WTC11 (cell line): Measurements from ENCODE around the gene INSL3.

Experiments used
- GTF2I ChIP-seq: fragments of 250-450 bp; sonication (Bioruptor Pico); conservative IDR thresholded peaks from 2 replicates; pipeline ENCODE4 v1.4.0; 2021; ENCODE audit warnings: mild to moderate bottlenecking
- JUN ChIP-seq: sonication (generic); formaldehyde crosslinking; IDR thresholded peaks from 2 replicates; pipeline ENCODE4 v1.8.0; 2023; ENCODE audit warnings: mild to moderate bottlenecking, missing genetic modification reagents
- NR3C1 ChIP-seq: sonication (generic); formaldehyde crosslinking; conservative IDR thresholded peaks from 2 replicates; pipeline ENCODE4 v1.8.1; 2023; ENCODE audit warnings: low read depth, mild to moderate bottlenecking, missing genetic modification reagents
- ZNF121 ChIP-seq: sonication (generic); formaldehyde crosslinking; IDR thresholded peaks from 2 replicates; pipeline ENCODE4 v1.8.0; 2023; ENCODE audit warnings: missing genetic modification reagents
- TF ChIP-seq, protein P1 (sequence below): fragments of 250-450 bp; sonication (Bioruptor Pico); conservative IDR thresholded peaks from 2 replicates; pipeline ENCODE4 v1.9.0; 2021; ENCODE audit warnings: mild to moderate bottlenecking
- TF ChIP-seq, protein P2 (sequence below): fragments of 200-600 bp; IDR thresholded peaks from 2 replicates; pipeline ENCODE4 v1.8.0; 2022; ENCODE audit warnings: antibody characterized with exemption
- TF ChIP-seq, protein P3 (sequence below): sonication (generic); formaldehyde crosslinking; IDR thresholded peaks from 2 replicates; pipeline ENCODE4 v1.8.0; 2023; ENCODE audit warnings: mild to moderate bottlenecking, missing genetic modification reagents
- TF ChIP-seq, protein P4 (sequence below): sonication (generic); formaldehyde crosslinking; IDR thresholded peaks from 2 replicates; pipeline ENCODE4 v1.8.0; 2022; ENCODE audit warnings: mild to moderate bottlenecking, missing genetic modification reagents
- TF ChIP-seq, protein P5 (sequence below): sonication (generic); formaldehyde crosslinking; IDR thresholded peaks from 2 replicates; pipeline ENCODE4 v1.8.0; 2022; ENCODE audit warnings: mild to moderate bottlenecking, missing genetic modification reagents
- TF ChIP-seq, protein P6 (sequence below): sonication (generic); formaldehyde crosslinking; IDR thresholded peaks from 2 replicates; pipeline ENCODE4 v1.8.1; 2022; ENCODE audit warnings: low read depth, mild to moderate bottlenecking, moderate library complexity, missing genetic modification reagents, borderline replicate concordance
- TF ChIP-seq, protein P7 (sequence below): sonication (generic); formaldehyde crosslinking; IDR thresholded peaks from 2 replicates; pipeline ENCODE4 v1.8.1; 2023; ENCODE audit warnings: mild to moderate bottlenecking, missing genetic modification reagents
- TF ChIP-seq, protein P8 (sequence below): sonication (generic); formaldehyde crosslinking; IDR thresholded peaks from 2 replicates; pipeline ENCODE4 v1.8.1; 2023; ENCODE audit warnings: mild to moderate bottlenecking, missing genetic modification reagents, borderline replicate concordance
- TF ChIP-seq, protein P9 (sequence below): sonication (generic); formaldehyde crosslinking; IDR thresholded peaks from 2 replicates; pipeline ENCODE4 v1.8.0; 2023; ENCODE audit warnings: missing genetic modification reagents, mild to moderate bottlenecking, borderline replicate concordance
- TF ChIP-seq, protein P10 (sequence below): sonication (generic); formaldehyde crosslinking; conservative IDR thresholded peaks from 2 replicates; pipeline ENCODE4 v1.8.1; 2022; ENCODE audit warnings: mild to moderate bottlenecking, missing genetic modification reagents

DNA sequence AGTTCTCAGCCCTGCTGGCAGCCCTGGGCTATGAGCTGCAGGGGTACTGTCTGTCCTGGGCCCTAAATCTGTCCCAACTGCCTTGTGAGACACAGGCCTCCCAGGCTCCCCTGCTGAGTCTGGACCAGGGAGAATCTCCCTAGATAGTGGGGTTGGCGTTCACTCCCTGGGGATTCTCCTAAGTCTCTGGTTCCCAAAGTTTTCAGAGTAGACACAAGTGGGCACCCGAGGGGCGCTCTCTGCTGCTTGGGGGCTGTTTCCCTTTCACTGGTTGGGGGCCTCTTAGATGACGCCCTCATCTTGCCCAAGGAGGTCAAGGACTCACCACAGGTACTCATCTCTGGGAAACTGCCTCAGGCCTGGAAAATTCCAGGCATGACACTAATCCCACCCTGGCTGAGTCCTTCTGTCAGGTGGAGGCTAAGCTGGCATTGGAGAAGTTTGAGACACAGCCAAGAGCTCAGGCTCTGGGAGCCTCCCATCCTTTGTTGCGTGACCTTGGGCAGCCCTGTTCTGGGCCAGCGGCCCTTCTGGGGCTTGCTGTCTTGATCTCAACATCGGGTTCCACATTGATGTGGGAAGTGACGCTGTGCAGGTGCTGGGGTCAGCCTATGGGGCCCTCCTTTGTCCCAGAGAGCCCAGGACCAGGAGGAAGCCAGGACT lies 42.3 kb upstream of the INSL3 start:
- TF ChIP-seq, protein P1, sequence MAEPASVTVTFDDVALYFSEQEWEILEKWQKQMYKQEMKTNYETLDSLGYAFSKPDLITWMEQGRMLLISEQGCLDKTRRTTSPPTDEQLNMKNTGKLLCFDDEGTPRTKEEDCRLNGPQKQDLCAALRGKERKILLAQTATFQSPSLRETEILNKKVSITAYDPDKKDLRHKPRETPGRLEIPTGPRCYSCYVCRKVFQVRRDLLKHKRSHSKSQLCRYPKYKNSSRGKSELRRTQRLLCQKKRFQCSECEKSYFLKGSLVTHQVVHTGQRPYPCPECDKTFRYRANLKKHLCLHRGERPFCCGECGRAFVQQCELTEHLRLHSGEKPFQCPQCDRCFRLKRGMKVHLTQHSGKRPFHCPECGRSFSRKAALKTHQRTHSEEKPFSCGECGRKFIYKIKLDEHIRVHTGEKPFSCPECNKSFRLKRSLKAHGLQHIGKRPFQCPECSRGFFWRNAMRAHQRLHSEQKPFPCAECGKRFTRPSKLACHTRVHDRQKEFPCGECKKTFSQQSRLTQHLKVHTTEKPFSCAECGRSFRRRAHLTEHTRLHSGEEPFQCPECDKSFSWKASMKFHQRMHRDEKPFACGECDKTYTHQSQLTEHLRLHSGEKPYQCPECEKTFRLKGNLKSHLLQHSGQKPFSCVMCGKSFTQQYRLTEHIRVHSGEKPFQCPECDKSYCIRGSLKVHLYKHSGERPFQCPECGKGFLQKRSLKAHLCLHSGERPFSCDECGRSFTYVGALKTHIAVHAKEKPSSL: no peak
- TF ChIP-seq, protein P2, sequence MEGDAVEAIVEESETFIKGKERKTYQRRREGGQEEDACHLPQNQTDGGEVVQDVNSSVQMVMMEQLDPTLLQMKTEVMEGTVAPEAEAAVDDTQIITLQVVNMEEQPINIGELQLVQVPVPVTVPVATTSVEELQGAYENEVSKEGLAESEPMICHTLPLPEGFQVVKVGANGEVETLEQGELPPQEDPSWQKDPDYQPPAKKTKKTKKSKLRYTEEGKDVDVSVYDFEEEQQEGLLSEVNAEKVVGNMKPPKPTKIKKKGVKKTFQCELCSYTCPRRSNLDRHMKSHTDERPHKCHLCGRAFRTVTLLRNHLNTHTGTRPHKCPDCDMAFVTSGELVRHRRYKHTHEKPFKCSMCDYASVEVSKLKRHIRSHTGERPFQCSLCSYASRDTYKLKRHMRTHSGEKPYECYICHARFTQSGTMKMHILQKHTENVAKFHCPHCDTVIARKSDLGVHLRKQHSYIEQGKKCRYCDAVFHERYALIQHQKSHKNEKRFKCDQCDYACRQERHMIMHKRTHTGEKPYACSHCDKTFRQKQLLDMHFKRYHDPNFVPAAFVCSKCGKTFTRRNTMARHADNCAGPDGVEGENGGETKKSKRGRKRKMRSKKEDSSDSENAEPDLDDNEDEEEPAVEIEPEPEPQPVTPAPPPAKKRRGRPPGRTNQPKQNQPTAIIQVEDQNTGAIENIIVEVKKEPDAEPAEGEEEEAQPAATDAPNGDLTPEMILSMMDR: no peak
- TF ChIP-seq, protein P3, sequence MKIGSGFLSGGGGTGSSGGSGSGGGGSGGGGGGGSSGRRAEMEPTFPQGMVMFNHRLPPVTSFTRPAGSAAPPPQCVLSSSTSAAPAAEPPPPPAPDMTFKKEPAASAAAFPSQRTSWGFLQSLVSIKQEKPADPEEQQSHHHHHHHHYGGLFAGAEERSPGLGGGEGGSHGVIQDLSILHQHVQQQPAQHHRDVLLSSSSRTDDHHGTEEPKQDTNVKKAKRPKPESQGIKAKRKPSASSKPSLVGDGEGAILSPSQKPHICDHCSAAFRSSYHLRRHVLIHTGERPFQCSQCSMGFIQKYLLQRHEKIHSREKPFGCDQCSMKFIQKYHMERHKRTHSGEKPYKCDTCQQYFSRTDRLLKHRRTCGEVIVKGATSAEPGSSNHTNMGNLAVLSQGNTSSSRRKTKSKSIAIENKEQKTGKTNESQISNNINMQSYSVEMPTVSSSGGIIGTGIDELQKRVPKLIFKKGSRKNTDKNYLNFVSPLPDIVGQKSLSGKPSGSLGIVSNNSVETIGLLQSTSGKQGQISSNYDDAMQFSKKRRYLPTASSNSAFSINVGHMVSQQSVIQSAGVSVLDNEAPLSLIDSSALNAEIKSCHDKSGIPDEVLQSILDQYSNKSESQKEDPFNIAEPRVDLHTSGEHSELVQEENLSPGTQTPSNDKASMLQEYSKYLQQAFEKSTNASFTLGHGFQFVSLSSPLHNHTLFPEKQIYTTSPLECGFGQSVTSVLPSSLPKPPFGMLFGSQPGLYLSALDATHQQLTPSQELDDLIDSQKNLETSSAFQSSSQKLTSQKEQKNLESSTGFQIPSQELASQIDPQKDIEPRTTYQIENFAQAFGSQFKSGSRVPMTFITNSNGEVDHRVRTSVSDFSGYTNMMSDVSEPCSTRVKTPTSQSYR (CRISPR knock-in tag): no peak
- TF ChIP-seq, protein P4, sequence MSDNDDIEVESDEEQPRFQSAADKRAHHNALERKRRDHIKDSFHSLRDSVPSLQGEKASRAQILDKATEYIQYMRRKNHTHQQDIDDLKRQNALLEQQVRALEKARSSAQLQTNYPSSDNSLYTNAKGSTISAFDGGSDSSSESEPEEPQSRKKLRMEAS (CRISPR knock-in tag): no peak
- TF ChIP-seq, protein P5, sequence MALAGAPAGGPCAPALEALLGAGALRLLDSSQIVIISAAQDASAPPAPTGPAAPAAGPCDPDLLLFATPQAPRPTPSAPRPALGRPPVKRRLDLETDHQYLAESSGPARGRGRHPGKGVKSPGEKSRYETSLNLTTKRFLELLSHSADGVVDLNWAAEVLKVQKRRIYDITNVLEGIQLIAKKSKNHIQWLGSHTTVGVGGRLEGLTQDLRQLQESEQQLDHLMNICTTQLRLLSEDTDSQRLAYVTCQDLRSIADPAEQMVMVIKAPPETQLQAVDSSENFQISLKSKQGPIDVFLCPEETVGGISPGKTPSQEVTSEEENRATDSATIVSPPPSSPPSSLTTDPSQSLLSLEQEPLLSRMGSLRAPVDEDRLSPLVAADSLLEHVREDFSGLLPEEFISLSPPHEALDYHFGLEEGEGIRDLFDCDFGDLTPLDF: no peak
- TF ChIP-seq, protein P6, sequence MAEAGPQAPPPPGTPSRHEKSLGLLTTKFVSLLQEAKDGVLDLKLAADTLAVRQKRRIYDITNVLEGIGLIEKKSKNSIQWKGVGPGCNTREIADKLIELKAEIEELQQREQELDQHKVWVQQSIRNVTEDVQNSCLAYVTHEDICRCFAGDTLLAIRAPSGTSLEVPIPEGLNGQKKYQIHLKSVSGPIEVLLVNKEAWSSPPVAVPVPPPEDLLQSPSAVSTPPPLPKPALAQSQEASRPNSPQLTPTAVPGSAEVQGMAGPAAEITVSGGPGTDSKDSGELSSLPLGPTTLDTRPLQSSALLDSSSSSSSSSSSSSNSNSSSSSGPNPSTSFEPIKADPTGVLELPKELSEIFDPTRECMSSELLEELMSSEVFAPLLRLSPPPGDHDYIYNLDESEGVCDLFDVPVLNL (CRISPR knock-in tag): no peak
- TF ChIP-seq NR3C1 (no peak), GTF2I (CRISPR knock-in tag) (no peak), JUN (CRISPR knock-in tag) (no peak), ZNF121 (CRISPR knock-in tag) (no peak)
- TF ChIP-seq, protein P7, sequence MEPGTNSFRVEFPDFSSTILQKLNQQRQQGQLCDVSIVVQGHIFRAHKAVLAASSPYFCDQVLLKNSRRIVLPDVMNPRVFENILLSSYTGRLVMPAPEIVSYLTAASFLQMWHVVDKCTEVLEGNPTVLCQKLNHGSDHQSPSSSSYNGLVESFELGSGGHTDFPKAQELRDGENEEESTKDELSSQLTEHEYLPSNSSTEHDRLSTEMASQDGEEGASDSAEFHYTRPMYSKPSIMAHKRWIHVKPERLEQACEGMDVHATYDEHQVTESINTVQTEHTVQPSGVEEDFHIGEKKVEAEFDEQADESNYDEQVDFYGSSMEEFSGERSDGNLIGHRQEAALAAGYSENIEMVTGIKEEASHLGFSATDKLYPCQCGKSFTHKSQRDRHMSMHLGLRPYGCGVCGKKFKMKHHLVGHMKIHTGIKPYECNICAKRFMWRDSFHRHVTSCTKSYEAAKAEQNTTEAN (CRISPR knock-in tag): no peak
- TF ChIP-seq, protein P8, sequence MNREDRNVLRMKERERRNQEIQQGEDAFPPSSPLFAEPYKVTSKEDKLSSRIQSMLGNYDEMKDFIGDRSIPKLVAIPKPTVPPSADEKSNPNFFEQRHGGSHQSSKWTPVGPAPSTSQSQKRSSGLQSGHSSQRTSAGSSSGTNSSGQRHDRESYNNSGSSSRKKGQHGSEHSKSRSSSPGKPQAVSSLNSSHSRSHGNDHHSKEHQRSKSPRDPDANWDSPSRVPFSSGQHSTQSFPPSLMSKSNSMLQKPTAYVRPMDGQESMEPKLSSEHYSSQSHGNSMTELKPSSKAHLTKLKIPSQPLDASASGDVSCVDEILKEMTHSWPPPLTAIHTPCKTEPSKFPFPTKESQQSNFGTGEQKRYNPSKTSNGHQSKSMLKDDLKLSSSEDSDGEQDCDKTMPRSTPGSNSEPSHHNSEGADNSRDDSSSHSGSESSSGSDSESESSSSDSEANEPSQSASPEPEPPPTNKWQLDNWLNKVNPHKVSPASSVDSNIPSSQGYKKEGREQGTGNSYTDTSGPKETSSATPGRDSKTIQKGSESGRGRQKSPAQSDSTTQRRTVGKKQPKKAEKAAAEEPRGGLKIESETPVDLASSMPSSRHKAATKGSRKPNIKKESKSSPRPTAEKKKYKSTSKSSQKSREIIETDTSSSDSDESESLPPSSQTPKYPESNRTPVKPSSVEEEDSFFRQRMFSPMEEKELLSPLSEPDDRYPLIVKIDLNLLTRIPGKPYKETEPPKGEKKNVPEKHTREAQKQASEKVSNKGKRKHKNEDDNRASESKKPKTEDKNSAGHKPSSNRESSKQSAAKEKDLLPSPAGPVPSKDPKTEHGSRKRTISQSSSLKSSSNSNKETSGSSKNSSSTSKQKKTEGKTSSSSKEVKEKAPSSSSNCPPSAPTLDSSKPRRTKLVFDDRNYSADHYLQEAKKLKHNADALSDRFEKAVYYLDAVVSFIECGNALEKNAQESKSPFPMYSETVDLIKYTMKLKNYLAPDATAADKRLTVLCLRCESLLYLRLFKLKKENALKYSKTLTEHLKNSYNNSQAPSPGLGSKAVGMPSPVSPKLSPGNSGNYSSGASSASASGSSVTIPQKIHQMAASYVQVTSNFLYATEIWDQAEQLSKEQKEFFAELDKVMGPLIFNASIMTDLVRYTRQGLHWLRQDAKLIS (CRISPR knock-in tag): no peak
- TF ChIP-seq, protein P9, sequence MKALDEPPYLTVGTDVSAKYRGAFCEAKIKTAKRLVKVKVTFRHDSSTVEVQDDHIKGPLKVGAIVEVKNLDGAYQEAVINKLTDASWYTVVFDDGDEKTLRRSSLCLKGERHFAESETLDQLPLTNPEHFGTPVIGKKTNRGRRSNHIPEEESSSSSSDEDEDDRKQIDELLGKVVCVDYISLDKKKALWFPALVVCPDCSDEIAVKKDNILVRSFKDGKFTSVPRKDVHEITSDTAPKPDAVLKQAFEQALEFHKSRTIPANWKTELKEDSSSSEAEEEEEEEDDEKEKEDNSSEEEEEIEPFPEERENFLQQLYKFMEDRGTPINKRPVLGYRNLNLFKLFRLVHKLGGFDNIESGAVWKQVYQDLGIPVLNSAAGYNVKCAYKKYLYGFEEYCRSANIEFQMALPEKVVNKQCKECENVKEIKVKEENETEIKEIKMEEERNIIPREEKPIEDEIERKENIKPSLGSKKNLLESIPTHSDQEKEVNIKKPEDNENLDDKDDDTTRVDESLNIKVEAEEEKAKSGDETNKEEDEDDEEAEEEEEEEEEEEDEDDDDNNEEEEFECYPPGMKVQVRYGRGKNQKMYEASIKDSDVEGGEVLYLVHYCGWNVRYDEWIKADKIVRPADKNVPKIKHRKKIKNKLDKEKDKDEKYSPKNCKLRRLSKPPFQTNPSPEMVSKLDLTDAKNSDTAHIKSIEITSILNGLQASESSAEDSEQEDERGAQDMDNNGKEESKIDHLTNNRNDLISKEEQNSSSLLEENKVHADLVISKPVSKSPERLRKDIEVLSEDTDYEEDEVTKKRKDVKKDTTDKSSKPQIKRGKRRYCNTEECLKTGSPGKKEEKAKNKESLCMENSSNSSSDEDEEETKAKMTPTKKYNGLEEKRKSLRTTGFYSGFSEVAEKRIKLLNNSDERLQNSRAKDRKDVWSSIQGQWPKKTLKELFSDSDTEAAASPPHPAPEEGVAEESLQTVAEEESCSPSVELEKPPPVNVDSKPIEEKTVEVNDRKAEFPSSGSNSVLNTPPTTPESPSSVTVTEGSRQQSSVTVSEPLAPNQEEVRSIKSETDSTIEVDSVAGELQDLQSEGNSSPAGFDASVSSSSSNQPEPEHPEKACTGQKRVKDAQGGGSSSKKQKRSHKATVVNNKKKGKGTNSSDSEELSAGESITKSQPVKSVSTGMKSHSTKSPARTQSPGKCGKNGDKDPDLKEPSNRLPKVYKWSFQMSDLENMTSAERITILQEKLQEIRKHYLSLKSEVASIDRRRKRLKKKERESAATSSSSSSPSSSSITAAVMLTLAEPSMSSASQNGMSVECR (CRISPR knock-in tag): no peak
- TF ChIP-seq, protein P10, sequence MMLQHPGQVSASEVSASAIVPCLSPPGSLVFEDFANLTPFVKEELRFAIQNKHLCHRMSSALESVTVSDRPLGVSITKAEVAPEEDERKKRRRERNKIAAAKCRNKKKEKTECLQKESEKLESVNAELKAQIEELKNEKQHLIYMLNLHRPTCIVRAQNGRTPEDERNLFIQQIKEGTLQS (CRISPR knock-in tag): no peak
